Thoracic aorta (tissue), 2 donors: ENCODE measurements around the gene SUN1. TPM values are rescaled to one million over a fixed set of nuclear protein-coding genes. Genes with fewer than 3 reads are reported as not detected.

Source experiments
- ATAC-seq: fragments of 150-250 bp; one replicate; pipeline ENCODE4 v1.8.0; 2017; ENCODE audit warnings: low read depth; ENCODE audit not compliant: insufficient number of reproducible peaks, low FRiP score
- DNase-seq: peaks from one replicate; pipeline ENCODE4 v3.0.0-alpha.2; 2020; ENCODE audit warnings: low spot score
- H3K27ac ChIP-seq, 2 donors: fragments of 200-600 bp; sonication (generic); 1 replicate in 1 of 2; 2 replicates in 1 of 2; pipeline ENCODE4 v1.5.1; 2016; ENCODE audit warnings: mild to moderate bottlenecking in 2 of 2, moderate library complexity in 2 of 2
- H3K27me3 ChIP-seq: fragments of 200-600 bp; sonication (generic); replicated peaks from 2 replicates; pipeline ENCODE4 v1.6.0; 2016; ENCODE audit warnings: mild to moderate bottlenecking; ENCODE audit not compliant: insufficient read depth
- H3K36me3 ChIP-seq: fragments of 200-600 bp; sonication (generic); one replicate; pipeline ENCODE4 v1.5.1; 2016
- H3K4me1 ChIP-seq, 2 donors: fragments of 200-600 bp; sonication (generic); 1 replicate in 1 of 2; 2 replicates in 1 of 2; pipeline versions ENCODE4 v1.5.1 to v1.6.0; 2016; ENCODE audit warnings: low read depth in 2 of 2, mild to moderate bottlenecking in 1 of 2; ENCODE audit not compliant: control insufficient read depth in 1 of 2
- H3K4me3 ChIP-seq: fragments of 200-600 bp; sonication (generic); 2 replicates; pipeline ENCODE4 v1.5.1; 2016; ENCODE audit warnings: mild to moderate bottlenecking
- H3K9me3 ChIP-seq: fragments of 200-600 bp; sonication (generic); 2 replicates; pipeline ENCODE4 v1.5.1; 2016
- total RNA-seq, 2 donors: library from RNA; depleted of rRNA; stranded (reverse); fragments of >200 nt; gene quantifications; one replicate each; pipeline versions ENCODE4 v1.1.0 to v1.2.3, GENCODE V29; 2016
- TF ChIP-seq, protein P1 (sequence below): fragments of 200-600 bp; sonication (generic); IDR thresholded peaks from one replicate; pipeline ENCODE4 v1.5.1; 2019; ENCODE audit warnings: antibody characterized with exemption

SUN1 gene
- total RNA-seq, 2 donors from 2014 or later, result 205 to 319 TPM

DNA sequence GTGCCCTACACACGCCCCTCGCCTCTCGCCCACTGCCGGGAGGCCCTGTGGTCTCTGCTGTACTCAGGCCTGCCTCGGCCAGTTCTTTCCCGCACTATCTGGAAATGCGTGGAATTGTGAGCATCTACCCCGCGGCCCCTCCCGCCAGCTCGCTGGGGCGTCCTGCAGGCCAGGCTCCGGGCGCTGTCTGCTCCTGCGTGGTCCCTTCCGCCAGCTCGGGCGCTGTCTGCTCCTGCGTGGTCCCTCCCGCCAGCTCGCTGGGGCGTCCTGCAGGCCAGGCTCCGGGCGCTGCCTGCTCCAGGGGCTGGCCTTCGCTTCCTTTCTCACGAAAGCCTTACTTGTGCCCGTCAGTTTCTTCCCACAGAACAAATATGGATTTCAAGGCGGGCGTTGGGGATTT is 59.0 kb downstream of the SUN1 start:
- H3K4me3 ChIP-seq, result no peak overlapping the region
- H3K27ac ChIP-seq, result no peak overlapping the region
- H3K4me1 ChIP-seq, result no peaks in the 10 kb centered on the region
- H3K27me3 ChIP-seq, result no peaks in the 10 kb centered on the region
- TF ChIP-seq, protein P1, sequence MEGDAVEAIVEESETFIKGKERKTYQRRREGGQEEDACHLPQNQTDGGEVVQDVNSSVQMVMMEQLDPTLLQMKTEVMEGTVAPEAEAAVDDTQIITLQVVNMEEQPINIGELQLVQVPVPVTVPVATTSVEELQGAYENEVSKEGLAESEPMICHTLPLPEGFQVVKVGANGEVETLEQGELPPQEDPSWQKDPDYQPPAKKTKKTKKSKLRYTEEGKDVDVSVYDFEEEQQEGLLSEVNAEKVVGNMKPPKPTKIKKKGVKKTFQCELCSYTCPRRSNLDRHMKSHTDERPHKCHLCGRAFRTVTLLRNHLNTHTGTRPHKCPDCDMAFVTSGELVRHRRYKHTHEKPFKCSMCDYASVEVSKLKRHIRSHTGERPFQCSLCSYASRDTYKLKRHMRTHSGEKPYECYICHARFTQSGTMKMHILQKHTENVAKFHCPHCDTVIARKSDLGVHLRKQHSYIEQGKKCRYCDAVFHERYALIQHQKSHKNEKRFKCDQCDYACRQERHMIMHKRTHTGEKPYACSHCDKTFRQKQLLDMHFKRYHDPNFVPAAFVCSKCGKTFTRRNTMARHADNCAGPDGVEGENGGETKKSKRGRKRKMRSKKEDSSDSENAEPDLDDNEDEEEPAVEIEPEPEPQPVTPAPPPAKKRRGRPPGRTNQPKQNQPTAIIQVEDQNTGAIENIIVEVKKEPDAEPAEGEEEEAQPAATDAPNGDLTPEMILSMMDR, result no peak
- ATAC-seq (no peak), DNase-seq (no peak)
- H3K9me3 ChIP-seq, result no peaks in the 10 kb centered on the region
- H3K36me3 ChIP-seq, result peaks cover 74% of the 10 kb centered on the region

DNA sequence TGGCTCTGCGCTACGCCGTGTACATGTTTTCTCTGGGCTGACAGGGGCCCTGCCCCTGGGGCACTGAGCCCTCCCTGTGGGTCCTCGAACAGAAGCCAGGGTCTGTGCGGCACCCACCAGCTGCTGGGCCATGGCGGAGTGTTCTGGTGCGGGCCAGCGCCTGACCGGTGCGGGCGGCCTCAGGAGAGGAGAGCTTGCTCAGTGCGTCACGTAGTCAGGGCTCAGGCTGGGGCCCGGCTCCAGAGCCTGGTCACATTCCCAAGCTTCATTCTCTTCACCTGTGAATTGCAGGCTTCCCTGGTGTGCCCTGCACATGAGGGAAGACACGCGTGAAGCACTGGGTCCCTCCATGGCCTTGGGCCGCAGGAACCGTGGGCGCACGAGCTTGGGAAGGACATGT is 59.5 kb downstream of the SUN1 start:
- no peak for DNase-seq
- TF ChIP-seq, protein P1, result no peak
- no peak for ATAC-seq
- Histone ChIP-seq H3K27me3 (no peaks in the 10 kb centered on the region), H3K4me3 (no peak overlapping the region), H3K9me3 (no peaks in the 10 kb centered on the region), H3K4me1 (no peaks in the 10 kb centered on the region), H3K36me3 (peaks cover 74% of the 10 kb centered on the region), H3K27ac (no peak overlapping the region)

DNA sequence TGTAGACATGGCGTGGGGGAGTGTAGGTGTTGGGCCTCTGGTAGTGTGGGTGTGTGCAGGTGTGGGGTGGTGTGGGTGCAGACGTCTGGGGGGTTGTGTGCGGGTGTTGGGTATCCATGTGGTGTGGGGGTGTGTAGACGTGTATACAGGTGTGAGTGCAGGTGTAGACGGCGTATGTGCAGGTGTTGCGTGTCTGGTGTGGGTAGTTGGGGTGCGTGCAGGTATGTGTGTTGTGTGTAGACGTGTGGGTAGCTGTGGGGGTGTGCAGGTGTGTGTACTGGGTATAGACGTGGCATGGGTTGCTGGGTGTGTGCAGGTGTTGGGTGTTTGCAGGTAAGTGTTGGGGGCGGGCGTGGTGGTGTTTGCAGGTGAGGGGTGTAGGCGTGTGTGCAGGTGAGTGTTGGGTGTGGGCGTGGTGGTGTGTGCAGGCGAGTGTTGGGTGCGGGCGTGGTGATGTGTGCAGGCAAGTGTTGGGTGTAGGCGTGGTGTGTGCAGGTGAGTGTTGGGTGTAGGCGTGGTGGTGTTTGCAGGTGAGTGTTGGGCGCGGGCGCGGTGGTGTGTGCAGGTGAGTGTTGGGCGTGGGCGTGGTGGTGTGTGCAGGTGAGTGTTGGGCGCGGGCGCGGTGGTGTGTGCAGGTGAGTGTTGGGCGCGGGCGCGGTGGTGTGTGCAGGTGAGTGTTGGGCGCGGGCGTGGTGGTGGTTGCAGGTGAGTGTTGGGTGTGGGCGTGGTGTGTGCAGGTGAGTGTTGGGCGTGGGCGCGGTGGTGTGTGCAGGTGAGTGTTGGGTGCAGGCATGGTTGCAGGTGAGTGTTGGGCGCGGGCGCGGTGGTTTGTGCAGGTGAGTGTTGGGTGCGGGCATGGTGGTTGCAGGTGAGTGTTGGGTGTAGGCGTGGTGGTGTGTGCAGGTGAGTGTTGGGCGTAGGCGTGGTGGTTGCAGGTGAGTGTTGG is 60.6 kb downstream of the SUN1 start:
- H3K9me3 ChIP-seq, result no peaks in the 10 kb centered on the region
- H3K27ac ChIP-seq, result no peak overlapping the region
- H3K36me3 ChIP-seq, result peaks cover 69% of the 10 kb centered on the region
- H3K4me3 ChIP-seq, result no peak overlapping the region
- no peaks in the 10 kb centered on the region for H3K4me1 ChIP-seq
- ATAC-seq (no peak), DNase-seq (no peak)
- no peaks in the 10 kb centered on the region for H3K27me3 ChIP-seq
- TF ChIP-seq, protein P1, result no peak

DNA sequence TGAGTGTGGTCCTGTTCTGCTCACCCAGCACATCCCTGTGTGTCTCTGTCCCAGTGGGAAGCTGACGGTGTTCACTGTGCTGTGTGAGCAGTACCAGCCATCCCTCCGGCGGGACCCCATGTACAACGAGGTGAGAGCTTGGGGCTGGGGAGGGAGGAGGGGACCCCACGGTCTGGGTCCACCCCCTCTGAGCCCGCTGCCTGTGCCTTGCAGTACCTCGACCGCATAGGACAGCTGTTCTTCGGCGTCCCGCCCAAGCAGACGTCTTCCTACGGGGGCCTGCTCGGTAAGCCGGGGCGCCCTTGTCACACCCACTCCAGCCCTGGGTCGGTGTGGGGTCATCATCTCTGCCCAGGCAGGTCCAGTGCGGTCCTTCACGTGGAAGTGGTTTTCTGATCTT is 61.4 kb downstream of the SUN1 start:
- Histone ChIP-seq H3K36me3 (peaks cover 65% of the 10 kb centered on the region), H3K27ac (no peak overlapping the region), H3K4me3 (no peak overlapping the region), H3K4me1 (no peaks in the 10 kb centered on the region), H3K9me3 (no peaks in the 10 kb centered on the region), H3K27me3 (no peaks in the 10 kb centered on the region)
- ATAC-seq, result no peak
- TF ChIP-seq, protein P1, result no peak
- DNase-seq, result no peak

DNA sequence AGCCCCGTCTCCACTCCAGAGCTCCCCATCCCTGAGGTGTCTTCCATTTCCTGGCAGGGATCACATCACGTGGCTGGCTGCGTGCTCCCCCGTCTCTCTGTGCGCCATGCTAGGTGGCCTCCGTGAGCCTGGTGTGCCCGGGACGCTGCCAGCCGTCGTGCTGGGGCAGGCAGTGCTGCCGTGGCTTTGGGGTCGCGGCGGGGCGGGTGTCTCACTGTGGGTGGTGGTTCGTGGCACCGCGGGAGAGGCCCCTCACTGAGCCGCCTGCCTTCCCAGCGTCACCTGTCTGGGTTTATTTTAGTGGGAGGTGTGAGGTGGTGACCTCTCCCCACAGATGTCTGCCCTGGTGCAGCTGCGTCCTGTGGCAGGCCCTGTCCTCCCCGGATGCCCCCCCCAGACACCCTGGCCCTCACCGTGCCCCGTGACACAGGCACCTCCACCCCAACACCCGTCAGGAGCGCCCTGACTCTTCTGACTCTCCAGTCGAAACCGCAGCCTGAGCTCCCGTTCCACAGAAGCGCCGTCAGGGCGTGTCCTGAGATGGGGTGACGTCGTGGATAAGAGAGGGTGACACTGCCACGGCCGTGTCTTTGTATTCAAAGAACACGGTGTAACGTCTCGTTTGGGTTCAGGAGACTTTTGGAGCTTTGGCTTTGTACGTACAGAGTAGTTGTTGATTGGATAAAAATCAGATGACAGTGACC is 62.0 kb downstream of the SUN1 start:
- Histone ChIP-seq H3K9me3 (no peaks in the 10 kb centered on the region), H3K4me3 (no peak overlapping the region), H3K4me1 (no peaks in the 10 kb centered on the region), H3K36me3 (peaks cover 59% of the 10 kb centered on the region), H3K27ac (no peak overlapping the region), H3K27me3 (no peaks in the 10 kb centered on the region)
- ATAC-seq (no peak), DNase-seq (no peak)
- TF ChIP-seq, protein P1, result no peak
